GM19035 (cell line): ENCODE results near the gene SLAMF7.
"Not testable (repeated sequence)": the region's sequence is repeated elsewhere in the genome, so short reads cannot be mapped to it uniquely, and the experiment has no call there.

Experiments
- ATAC-seq: cut with Tn5 transposase; IDR thresholded peaks from one replicate; pipeline ENCODE4 v1.9.1; 2021; ENCODE audit not compliant: unreplicated experiment

SLAMF7 gene

DNA sequence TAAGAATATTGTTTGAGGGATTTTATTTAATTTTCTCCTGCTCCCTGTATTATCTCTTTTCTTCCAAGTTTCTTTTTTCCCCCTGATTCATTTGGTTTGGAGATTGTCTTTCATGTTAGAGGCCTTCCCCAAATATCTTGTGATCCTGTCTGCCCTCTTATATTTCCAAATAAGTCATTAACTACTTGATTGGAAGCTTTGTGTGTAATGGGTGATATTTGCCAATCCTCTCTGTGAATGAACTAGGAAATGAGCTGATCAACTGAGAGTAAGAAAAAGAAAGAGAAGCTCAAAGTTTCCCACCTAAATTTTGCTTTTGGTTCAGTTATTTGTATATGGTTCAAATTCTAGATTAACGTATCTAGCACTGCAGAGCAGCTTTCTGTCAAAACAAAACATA, 33.3 kb downstream of the SLAMF7 start:
- ATAC-seq = no peak

DNA sequence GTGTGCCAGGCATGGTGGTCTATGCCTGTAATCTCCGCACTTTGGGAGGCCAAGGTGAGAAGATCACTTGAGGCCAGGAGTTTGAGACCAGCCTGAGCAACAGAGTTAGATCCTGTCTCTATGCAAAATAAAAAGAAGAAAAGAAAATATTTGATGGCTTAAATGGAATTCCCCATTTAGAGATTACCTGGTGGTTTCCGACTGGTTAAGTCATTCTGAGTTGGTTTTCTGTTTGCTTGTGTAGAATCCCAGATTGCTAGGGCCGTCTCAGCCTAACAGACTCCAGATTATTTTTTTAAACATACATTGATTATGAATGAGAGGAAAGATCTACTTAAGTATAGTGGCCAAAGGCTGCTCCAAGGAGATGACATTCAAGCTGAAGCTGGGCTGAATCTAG, 34.0 kb downstream of the SLAMF7 start:
- ATAC-seq = no peak

DNA sequence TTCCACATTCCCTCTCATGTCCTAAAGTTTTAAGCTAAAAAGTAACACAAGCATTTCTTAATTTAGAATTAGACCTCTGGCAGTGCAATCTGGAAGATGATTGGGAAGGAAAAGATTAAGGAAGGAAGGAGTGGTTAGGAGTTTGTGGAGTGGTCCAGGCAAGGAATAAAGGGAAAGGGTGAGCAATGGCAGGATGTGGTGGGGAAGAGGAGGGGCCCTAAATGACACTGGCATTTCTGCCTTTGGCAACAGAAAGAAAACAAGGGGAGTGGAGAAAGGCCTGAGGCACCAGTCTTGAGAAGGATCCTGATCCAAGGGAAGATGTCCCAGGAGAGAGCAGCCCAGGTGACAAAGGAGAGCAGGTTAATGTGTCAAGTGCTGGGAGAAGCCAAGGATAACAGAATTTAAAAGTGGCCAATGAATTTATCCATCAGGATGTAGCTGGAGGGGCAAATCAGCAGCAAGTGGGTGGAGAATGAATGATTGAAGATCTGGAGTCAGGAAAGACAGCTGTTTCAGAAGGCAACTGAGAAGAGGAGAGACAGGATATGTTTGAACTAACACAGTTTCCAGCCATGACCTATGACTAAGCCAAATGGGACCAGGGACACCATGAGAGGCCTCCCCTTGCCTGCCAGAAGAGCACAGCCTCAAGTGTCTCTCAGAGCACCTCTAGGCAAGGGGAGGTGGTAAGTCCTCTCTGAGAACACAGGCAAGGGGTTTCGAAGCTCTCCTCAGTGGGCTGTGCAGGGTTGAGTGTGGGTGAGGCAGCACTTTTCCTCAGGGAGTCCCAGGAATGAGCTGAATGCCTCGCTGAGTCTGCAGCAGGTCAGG, 36.1 kb downstream of the SLAMF7 start:
- no peak for ATAC-seq

DNA sequence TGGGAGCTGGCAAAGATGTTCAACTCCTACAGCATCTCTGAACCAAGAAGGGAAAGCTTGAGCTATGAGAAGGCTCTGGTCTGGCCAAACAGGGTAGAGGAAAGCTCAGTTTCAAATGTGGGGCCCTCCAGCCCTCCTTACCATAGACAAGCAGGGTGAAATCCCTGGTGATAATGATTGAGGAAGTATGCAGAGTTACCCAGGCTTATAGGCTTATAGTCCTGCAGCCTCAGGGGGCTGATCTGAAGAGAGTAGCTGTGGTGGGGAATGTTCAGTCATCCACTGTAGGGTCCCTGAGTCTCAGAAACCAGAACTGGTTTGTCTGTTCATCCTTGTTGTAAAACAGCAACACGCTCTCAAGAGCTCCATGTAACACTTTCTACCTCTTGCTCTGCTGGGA, 37.1 kb downstream of the SLAMF7 start:
- no peak for ATAC-seq

DNA sequence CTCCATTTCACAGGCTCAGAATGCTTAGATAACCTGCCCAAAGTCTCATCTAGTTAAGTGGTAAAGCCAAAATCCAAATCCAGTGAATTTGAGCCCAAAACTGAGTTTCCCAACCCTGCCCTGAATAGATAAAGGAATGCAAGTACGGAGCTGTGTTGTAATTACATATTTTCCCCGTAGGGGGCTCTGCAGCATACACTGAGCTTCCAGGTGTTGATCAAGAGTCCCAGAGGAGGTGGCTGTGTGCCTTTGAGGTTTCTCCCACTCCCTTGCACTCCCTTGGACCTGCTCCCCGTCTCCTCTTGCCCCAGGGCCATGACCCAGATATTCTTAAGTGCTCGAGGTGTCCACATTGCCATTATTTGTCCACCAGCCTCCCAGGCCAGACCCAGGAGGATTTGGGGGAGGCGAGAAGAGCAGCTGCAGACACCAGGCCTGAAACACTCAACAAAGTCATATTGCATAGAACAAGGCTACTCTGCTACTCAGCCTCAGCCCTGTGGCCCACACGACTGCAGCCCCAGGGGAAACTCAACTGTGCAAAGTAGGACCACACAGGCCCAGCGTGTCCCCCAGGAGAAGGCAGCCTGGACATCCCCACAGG, 38.5 kb downstream of the SLAMF7 start:
- no peak for ATAC-seq

DNA sequence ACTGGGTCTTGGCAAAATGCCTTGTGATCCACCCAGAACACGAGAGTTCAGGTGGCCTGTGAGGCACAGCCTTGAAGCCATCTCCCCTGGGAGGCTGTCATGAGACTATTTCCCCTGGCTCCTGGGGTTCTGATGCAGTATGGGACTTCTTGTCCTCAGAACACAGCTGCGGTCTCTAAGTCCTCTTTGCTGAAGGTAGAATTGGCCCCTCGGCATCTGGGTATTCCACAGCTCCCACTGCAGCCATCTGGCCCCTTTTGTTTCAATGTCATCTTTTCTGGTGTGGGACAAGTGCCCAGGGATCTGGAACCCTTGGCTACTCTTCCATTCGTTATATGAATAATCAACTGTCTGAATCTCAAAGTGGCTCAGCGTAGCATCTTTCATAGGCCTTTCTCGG, 39.9 kb downstream of the SLAMF7 start:
- ATAC-seq = no peak

DNA sequence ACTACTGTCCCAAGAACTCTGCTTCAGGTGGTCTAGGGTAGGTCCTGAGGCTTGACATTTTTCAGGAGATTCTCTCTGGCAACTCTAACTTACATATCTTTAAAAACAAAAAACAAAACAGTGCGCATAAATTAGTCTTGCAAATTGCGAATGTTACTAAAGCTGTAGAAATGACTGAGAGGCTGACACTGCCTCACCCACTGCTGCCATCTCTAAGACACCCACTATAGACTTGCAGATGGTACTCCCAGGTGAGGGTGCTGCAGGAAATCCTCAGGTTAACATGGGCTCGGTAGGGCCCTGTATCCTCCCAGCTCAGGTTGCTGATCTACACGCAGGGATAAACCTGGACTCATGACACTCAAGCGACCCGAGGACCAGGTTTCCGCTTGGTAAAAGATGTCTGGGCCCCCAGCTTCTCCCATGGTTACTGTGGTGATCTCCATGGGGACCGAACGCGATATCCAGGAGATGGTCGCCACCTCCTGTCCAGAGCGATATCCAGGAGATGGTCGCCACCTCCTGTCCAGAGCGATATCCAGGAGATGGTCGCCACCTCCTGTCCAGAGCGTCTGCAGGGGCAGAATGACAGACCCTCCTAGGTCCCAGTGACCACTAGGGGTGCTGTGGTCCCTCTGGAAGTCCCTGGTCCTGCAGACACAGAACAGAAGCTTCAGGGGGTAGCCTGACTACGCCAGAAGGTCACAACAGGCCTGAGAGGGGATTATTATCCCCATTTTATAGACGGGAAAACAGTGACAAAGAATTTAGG, 40.8 kb downstream of the SLAMF7 start:
- ATAC-seq = no peak

DNA sequence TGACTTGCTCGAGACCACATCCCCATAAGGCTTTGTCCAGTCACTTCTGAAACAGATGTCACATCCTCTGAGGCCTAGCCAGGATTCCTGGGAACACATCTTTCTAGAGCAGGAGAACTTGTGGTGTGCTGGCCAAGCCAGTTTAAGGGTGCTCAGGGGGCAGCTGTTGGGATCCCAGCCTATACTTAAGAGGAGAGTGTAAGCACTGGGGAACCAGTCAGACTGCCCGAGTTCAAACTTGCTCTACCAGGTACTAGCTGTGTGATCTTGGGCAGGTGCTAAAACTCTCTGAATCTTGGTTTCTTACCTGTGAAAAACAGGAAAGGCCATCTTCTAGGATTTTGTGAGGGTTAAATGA, 41.3 kb downstream of the SLAMF7 start:
- ATAC-seq = no peak

DNA sequence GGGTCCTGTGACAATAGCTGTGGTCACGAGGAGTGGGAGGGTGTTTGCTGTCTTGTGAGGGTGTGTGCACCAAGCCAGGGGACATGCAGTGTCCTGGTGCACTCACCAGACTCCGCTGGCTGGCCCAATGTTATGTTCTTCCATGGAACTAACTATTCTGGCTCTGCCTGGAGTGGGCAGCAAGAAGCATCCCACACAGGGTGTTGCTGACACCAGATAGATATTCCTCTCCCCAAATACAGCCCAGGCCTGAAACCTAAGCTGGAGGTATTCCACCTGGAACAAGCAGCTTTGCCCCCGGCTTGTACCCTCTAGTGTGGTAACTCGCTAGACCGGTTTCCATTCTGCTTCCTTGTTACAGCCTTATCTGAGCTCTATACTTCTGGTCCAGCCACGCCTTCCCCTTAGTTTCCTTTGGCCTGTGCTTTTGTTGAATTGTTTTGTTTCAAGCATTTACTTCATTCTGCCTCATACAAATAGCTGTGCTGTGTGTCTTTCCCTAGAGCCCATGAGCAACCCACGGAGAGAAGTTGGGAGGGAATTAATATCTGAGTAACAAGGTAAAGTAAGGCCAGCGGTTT, 42.2 kb downstream of the SLAMF7 start:
- no peak for ATAC-seq

DNA sequence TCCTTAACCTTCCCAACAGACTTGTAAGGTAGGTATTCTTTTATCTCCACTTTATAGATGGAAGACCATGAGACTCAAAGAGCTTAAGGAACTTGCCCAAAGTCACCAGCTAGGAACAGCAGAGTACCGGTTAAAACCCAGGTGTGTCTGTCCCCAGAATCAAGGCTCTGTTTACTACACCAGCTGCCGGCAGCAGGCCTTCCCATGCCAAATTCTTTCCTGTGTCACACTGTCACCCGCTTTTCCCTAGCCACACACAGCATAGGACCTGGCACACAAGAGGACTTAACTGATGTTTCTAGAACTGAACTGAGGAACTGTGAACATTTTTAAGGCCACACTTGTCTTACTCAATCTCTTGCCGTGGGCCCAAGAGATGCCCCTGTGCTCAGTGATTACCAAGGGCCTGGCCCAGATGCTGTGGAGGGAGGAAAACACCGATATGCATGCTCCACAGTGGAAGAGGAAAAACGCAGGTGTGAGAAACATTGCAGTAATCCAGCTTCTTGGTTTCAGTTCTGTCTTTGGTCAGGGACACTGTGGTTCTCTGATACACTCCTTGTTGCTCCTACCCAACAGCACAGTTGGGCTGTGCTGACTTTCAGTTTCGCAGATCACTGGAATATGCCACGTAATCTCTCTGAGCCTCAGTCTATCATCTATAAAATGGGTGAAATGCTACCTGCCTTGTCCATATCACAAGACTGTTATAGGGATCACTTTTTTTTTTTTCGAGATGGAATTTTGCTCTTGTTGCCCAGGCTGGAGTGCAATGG, 43.1 kb downstream of the SLAMF7 start:
- ATAC-seq = peak; percentile 82

DNA sequence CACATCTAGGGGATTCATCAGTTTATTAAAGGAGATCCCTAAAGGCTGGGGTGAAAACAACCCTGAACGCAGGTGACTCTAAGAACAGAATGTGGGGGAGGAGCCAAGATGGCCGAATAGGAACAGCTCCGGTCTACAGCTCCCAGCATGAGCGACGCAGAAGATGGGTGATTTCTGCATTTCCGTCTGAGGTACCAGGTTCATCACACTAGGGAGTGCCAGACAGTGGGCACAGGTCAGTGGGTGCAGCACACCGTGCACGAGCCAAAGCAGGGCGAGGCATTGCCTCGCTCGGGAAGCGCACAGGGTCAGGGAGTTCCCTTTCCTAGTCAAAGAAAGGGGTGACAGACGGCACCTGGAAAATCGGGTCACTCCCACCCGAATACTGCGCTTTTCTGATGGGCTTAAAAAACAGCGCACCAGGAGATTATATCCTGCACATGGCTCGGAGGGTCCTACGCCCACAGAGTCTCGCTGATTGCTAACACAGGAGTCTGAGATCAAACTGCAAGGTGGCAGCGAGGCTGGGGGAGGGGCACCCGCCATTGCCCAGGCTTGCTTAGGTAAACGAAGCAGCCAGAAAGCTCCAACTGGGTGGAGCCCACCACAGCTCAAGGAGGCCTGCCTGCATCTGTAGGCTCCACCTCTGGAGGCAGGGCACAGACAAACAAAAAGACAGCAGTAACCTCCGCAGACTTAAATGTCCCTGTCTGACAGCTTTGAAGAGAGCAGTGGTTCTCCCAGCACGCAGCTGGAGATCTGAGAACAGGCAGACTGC, 44.1 kb downstream of the SLAMF7 start:
- ATAC-seq = not testable (repeated sequence)

DNA sequence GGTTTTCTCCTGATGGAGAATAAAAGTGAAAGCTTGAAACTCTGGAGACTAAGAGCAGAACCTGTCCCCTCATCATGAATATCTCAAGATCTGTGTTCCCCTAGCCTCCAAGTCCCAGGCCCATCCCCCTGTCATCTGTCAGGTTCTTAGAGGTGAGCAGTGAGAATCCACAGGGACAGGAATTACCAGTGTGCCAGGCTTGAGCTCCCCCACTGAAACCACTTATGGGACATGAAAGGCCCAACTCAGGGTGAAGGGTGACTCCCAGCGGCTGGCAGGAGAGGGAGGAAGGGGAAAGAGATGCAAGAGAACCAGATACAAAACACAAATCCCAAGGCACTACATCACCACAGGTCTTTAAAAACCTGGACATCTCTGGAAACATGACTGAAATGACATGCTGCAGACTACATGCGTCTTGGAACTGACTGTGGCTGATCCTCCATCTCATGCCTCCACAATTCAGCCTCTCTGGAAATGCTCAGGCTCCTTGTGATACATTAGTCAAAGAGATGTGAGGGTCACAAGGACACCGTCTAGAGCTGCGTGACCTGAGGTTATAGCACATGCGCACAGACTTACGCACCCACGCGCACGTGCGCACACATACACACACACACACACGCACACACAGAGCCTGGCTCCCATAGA, 50.1 kb downstream of the SLAMF7 start:
- peak; percentile 13 for ATAC-seq

DNA sequence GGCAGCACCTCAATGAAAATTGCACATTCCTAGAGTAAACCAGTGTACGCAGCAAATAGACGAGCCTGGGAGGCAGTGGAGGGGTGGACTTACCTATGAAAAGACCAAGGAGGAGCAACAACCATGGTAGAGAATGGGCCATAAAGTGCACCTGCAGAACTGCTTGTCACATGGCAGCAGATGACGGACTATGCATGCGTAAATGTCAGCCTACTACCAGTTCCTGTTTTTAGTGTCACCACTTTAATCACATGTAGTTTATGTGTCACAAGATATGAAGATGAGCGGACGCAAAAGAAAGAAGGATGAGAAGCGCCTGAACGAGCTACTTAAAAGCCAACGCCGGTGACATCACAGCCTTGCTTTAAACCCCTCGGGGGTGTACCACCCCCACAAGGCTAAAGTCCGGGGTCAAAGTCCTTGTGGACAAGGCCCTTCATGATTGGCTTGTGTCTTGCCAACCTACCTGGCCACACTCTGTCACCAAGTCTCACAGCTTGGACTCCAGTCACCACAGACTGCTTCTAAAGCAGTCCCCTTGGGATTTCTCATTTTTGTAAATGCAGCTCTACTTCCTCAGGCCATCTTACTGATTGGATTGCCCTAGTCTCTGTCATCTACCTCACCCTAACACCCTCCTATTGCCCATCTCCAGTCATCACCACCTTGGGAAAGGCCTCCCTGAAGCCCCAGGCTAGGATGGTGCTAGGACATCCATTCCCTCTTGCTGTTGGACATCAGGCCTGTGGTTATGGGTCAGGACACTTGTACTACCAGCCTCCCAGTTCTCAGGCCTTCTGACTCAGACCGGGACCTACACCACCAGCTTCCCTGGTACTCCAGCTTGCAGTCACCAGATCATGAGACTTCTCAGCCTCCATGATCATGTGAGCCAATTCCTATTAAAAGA, 50.9 kb downstream of the SLAMF7 start:
- peak; percentile 73 for ATAC-seq

DNA sequence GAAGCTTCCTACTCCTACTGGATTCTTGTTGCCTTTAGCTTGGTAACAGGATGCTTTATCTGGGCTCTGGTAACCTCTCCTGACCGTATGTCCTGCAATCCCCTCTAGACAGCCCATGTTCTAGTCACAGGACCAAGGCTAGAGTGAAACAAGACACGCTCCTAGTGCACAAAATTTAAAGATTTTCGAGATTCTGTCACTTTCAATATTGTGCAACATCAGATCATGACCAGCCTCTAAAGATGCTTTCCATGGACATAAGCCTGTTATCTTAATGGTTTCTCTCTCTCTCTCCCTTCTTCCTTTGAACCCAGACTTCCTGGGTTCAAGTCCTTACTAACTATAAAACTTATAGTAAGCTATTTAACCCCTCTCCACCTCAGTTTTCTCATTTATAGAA, 55.3 kb downstream of the SLAMF7 start:
- no peak for ATAC-seq

DNA sequence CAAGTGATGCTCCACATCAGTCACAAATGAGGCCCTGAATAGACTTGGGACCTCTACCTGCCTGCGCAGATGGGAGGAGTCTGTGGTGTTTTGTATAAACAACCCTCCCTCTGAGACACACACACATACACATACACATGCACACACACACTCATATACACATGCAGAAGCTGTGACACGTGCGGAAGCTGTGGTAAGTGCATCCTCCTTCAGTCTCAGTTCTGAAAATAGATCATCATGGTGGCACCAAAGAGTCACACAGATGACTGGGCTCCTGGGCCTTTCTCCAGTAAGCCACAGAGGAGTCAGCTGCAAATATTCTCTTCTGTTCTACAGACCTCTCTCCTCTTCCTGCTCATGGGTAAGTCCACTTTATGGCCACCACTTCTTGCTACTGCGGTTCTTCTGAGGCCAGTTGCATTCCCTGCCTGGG, 56.9 kb downstream of the SLAMF7 start, which contains the start of gene LY9:
TSS of gene LY9 (plus strand) at position 224 of the 433 bp plus-strand sequence. CDS start at position 238, 14 bp downstream.
- ATAC-seq = peak; percentile 76

DNA sequence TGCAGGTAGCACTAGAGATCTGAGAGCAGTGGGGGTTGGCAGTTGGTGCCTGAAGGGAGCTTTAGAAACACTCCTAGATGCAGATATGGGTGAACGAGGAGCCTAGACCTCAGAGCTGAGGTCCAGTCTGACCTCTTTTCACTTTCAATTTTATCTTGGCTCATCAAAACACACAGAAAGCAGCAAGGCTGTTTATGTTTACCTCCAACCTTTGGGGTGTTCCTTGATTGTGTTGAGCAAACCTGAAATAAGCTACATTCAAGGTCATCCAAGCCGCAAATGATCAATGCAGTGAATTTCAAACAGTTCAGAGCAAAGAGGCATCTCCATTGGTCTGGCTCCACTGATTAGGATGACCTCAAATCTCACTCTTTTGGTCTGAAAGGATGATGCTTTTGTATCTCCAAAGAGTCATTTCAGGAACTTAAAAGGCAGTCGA, 58.2 kb downstream of the SLAMF7 start:
- peak; percentile 34 for ATAC-seq

DNA sequence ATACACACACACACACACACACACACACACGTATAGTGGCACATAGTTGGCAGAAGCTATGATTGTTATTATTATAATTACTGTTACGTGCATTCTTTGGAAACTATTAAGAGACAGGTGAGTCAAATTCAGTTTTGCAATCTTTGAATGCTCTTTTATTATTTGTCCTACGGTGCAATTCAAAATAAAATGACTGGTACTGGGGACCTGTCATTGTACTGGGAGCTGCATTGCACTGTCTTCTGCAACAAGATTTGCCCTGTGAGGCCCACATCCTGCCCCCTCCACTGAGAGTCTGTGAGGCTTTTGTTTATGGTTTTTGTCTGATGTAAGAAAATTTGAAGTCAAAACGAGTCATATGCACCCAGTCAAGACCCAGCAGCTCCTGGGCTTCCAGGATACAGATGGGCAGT, 58.8 kb downstream of the SLAMF7 start:
- no peak for ATAC-seq

DNA sequence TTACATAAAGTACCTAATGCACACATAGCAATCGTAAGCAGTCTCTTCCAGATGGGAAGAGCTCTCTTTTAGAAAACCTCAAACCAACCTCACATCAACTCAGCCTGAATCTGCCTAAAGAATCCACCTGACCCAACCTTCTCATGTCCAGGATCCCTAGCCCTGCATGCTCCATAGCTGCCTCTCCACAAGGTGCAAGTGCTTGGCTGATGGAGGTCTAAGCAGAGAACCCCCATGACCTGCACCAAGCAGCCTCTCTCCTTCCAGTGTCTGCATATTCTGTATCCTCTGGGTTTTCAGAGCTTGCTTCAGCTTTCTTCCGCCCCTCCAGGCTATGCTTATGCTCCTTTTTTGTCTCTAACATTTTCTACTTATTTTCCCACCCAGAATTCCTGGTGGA, 59.4 kb downstream of the SLAMF7 start:
- ATAC-seq = no peak
